Tracheal epithelial cell (primary cell): ENCODE data around the gene EDNRB. TPM values are rescaled to one million over a fixed set of nuclear protein-coding genes. Genes with fewer than 3 reads are reported as not detected.

Experiments
- total RNA-seq: library from RNA; depleted of rRNA; stranded (reverse); fragments of >200 nt; gene quantifications from 2 replicates; pipeline ENCODE4 v1.2.1, GENCODE V29; 2014

Gene EDNRB
- under 0.01 TPM in 2 replicates for total RNA-seq

DNA sequence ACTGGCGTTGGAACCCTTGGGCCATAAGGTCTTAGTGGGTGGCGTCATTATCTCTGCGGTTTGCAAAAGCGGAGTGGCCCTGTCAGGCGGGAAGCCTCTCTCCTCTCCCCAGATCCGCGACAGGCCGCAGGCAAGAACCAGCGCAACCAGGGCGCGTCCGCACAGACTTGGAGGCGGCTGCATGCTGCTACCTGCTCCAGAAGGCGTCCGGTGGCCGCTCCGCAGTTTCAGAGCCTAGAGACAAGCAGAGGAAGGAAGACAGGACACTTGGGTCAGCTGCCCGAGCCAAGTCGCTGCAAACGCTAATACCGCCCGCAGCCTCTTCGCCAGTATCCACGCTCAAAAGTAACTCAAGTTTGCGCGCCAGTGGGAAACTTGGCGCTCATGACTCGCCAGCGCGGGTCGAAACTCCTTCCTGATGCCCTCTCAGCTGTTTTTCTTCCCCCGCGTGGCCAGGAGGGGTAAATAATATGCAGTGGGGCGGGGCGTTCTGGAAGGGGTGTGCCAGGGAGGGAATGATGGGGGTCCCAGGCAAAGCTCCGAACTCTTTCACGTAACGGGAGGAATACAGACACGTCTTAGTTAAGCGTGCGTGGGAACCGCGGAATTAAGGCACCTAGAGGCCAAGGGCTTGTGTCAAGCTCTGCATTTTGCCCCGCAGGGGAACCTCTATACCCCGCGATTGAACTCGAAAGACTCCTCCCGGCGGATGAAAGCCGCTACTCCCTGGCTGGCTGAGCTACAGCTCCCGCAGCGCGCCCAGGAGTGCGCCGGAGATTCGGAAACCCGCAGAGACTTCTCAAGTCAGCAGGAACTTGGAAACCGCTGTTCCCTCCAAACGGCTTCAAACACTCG lies at the start of gene EDNRB:
Gene EDNRB (minus strand): TSS at position 441 of the 855 bp plus-strand sequence. CDS start 258 bp downstream, at position 183.

Other genes with a start within 250 kb of the EDNRB start
- gene SLAIN1, start 221.1 kb downstream of the EDNRB start, total RNA-seq: 0.21 and 2.9 TPM in 2 replicates